Measurements from ENCODE around the gene CSRP3.

The CSRP3 gene

DNA sequence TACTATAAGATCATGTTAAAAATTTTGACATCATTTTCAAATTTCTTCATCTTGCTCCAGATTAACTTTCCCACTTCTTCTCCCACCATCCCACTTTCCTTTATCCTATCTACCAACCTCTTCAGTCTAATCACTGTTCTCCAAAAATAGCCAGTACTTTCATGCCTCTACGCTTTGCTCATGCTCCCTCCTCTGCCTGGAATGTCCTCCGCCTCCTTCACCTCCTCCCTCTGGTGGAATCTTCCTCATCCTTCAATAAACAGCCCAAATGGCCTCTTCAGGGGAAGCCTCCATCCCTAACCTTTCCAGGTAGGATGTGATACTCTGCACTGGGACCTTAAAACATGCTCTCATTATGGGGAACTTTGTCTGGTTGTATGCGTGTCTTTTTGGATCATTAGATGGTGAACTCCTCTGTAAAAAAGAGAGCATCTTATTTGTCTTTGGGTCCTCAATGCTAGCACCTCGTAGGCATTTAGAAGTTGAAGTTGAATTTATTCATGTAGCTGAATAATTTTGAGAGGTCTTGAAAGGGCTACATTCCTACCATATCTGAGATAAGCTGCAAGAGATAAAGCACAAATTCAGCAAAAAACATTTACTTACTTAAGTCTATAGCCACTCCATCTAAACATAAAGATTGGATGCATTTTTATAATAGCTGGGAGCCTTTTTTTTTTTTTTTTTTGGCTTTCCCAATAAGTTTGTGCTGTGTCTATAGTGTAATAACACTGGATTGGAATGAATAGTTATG lies 8.0 kb upstream of the CSRP3 start:
- H3K27ac Mint-ChIP-seq, result no peak overlapping the region
- H3K36me3 Mint-ChIP-seq, result no peaks in the 10 kb centered on the region
- H3K4me1 Mint-ChIP-seq, result no peaks in the 10 kb centered on the region
- H3K4me3 Mint-ChIP-seq, result no peak overlapping the region
- no peak for DNase-seq
- H3K9me3 Mint-ChIP-seq, result no peaks in the 10 kb centered on the region
- CTCF ChIA-PET, result interaction anchor here (0.6 to 0.7 kb wide), 2 partner anchors 101 to 110 kb away, joined by 3 to 7 read pairs; no protein-coding TSS in a partner anchor
- peaks cover 26% of the 10 kb centered on the region for H3K27me3 Mint-ChIP-seq

DNA sequence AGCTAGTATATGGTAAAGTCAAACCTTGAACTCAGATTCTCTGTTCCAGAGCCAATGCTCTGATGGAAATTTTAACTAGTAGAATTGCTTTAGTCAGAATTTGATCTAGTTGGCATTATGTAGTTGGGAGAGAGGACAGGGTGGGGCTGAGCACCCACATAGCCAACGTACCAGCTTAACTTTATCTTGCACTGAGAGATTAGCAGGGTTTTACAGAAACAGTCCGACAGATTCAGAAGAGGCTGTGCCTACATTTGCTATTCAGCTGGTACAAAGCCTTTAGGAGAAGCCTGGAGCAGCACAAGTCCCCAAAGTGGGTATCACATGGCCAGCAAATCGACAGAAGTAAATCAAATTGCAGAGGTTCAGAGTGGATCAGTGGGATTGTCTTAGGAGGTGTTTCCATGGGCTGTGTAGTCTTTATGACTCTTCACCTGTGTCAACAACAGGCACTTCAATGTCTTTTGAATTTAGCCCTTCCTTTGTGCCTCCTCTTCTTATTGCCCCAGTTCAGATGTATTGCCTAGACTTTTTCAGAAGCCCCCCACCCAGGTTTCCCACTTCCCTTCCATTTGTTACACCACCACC lies 7.3 kb upstream of the CSRP3 start:
- no peaks in the 10 kb centered on the region for H3K36me3 Mint-ChIP-seq
- H3K9me3 Mint-ChIP-seq, result no peaks in the 10 kb centered on the region
- H3K27me3 Mint-ChIP-seq, result peaks cover 22% of the 10 kb centered on the region
- no peak overlapping the region for H3K4me3 Mint-ChIP-seq
- CTCF ChIA-PET, result no interaction called here
- no peak overlapping the region for H3K27ac Mint-ChIP-seq
- no peak for DNase-seq
- H3K4me1 Mint-ChIP-seq, result no peaks in the 10 kb centered on the region

DNA sequence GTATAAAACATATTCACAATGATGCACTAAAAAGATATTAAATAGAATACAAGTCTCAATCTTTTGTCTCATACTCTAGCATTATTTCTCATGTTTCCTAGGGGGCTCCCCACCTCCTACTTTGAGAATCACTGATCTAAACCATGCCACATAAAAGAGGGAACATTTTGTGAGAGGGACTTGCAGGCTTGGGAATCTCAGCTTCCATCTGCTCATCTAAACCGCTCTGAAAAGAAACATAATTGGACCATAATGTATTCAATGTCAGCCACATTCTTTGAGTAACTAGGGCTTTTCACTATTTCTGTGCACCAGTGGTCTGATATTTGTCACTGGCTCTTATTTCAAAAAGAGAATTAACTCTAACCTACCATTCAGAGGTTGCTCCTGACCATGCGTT lies 6.4 kb upstream of the CSRP3 start:
- DNase-seq, result no peak
- Mint-ChIP-seq H3K36me3 (no peaks in the 10 kb centered on the region), H3K4me1 (no peaks in the 10 kb centered on the region), H3K9me3 (no peaks in the 10 kb centered on the region), H3K4me3 (no peak overlapping the region), H3K27me3 (peaks cover 18% of the 10 kb centered on the region), H3K27ac (no peak overlapping the region)
- CTCF ChIA-PET, result no interaction called here

DNA sequence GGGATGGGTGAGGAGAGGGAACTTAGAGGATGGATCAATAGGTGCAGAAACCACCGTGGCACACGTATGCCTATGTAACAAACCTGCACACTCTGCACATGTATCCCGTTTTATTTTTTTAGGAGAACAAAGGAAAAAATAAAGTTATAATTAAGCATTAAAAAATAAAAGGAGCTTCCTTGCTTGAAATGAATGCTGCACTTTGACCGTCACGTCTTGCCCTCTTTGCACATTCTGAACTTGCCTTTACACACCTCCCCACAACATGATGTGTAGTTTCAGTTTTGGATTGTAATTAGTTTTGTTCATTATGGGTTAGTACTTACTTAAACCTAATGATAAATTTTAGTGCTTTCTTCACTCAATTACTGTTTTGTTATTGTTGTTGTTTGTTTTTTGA lies 3.1 kb upstream of the CSRP3 start:
- Mint-ChIP-seq H3K4me3 (no peak overlapping the region), H3K9me3 (no peaks in the 10 kb centered on the region), H3K27me3 (peaks cover 29% of the 10 kb centered on the region)

DNA sequence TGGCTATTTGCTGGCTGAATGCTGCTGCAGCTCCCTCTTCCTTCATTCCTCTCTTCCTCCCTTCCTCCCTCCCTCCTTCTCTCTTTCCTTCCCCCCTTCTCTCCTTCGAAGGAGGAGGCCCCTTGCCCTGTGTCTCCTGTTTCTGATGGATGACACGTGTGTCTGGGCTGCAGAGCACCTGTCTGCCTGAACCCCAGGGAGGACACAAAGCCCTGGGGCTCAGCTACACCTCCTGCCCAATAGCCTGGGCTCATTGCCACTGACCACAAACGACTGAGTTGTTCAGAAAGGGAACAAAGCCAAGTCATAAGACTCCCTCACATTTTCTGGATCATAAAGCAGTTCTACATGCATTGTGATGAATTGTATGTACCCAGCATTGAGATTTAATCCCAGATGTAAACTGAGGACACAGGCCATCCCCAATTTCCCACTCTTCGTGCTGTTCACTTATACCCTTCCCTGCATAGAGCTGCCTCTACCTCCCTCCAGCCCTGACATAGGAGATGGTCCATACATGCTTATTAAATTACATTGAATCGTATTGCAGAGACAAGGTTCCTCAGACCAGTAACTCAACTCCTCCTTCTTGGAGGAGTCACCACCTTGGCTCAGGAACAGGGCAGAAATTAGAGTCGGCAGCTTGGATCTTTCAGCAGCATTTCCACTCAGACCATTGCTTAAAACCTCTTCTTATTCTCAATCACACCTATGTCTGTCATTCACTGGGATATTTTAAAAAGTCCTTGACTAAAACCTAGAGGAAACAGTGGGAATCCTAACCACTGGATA lies 1.2 kb downstream of the CSRP3 start:
- Mint-ChIP-seq H3K27me3 (peaks cover 23% of the 10 kb centered on the region), H3K4me1 (no peaks in the 10 kb centered on the region), H3K27ac (no peak overlapping the region), H3K4me3 (no peak overlapping the region), H3K36me3 (no peaks in the 10 kb centered on the region), H3K9me3 (no peaks in the 10 kb centered on the region)
- CTCF ChIA-PET, result no interaction called here
- DNase-seq, result no peak

More for the DNA sequence above, 3.1 kb upstream of the CSRP3 start:
- no peak overlapping the region for H3K27ac Mint-ChIP-seq
- no peaks in the 10 kb centered on the region for H3K36me3 Mint-ChIP-seq
- H3K4me1 Mint-ChIP-seq, result no peaks in the 10 kb centered on the region
- no peak for DNase-seq
- CTCF ChIA-PET, result no interaction called here

DNA sequence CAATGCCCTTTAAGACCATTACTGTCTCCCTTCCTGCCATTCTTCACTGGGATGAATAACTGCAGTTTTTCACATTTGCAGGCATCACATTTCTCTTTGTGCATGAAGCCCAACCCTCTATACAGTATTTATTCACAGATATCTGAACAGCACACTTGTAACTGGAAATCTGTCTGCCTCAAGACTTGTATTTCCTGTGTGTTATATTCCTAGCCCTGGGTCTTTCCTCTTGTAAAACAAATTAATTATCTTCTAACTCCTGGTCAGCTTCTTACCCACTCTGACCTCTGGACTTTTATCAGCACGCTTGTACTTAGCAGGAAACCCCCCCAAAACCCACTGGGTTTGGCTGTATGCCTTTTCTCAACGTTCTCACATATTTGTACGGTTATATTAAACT lies 2.0 kb downstream of the CSRP3 start:
- DNase-seq, result no peak
- Mint-ChIP-seq H3K27ac (no peak overlapping the region), H3K4me1 (no peaks in the 10 kb centered on the region), H3K9me3 (no peaks in the 10 kb centered on the region), H3K36me3 (no peaks in the 10 kb centered on the region), H3K27me3 (peaks cover 23% of the 10 kb centered on the region), H3K4me3 (no peak overlapping the region)
- CTCF ChIA-PET, result interaction anchor here (0.7 kb wide), 1 partner anchor 53 kb away, joined by 4 read pairs; no protein-coding TSS in a partner anchor

DNA sequence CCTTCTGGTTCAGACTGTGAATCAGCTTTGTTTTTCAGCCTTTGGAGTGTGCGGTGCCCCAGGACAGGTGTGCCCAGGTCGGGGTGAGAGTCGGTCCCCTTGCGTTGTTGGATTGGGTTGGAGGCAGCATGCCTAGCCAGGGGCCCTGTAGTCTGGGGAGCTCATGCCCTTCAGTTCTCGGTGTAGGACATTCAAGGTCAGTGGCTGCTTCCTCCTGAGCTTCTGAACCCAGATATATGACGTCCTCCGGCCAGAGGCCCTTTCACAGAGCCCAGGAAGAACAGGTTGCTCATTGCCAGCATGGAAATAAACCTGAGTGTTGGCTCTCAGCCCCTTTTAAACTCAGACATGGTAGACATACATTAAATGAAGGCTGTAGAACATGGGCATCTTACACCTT lies 2.7 kb downstream of the CSRP3 start:
- no peak overlapping the region for H3K27ac Mint-ChIP-seq
- CTCF ChIA-PET, result interaction anchor here (0.7 to 1.1 kb wide), 2 partner anchors 52 to 128 kb away, joined by 3 to 4 read pairs; no protein-coding TSS in a partner anchor
- no peaks in the 10 kb centered on the region for H3K4me1 Mint-ChIP-seq
- no peak for DNase-seq
- H3K36me3 Mint-ChIP-seq, result no peaks in the 10 kb centered on the region
- H3K9me3 Mint-ChIP-seq, result no peaks in the 10 kb centered on the region
- H3K27me3 Mint-ChIP-seq, result peaks cover 23% of the 10 kb centered on the region
- H3K4me3 Mint-ChIP-seq, result no peak overlapping the region

DNA sequence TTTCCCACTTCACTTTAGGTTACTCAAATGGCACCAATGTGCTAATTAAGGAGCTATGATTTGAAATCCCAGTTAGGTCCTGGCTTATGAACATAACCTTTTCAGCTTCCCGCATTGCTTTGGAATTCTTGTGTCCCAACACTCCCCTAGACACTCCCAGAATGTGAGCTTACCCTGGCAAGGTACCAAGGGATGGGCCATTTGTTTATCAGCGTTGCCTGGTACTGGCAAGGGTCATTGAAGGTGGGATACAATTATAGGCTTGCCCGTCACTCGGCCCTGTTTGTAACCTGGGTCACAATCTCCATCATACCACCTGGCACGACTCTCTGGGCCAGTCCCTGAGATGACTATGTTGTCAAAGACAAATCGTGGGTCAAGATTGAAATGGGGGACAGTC lies 5.4 kb downstream of the CSRP3 start:
- H3K4me3 Mint-ChIP-seq, result no peak overlapping the region
- CTCF ChIA-PET, result no interaction called here
- H3K9me3 Mint-ChIP-seq, result no peaks in the 10 kb centered on the region
- no peaks in the 10 kb centered on the region for H3K4me1 Mint-ChIP-seq
- H3K27me3 Mint-ChIP-seq, result peaks cover 16% of the 10 kb centered on the region
- H3K27ac Mint-ChIP-seq, result no peak overlapping the region
- DNase-seq, result no peak
- H3K36me3 Mint-ChIP-seq, result no peaks in the 10 kb centered on the region

DNA sequence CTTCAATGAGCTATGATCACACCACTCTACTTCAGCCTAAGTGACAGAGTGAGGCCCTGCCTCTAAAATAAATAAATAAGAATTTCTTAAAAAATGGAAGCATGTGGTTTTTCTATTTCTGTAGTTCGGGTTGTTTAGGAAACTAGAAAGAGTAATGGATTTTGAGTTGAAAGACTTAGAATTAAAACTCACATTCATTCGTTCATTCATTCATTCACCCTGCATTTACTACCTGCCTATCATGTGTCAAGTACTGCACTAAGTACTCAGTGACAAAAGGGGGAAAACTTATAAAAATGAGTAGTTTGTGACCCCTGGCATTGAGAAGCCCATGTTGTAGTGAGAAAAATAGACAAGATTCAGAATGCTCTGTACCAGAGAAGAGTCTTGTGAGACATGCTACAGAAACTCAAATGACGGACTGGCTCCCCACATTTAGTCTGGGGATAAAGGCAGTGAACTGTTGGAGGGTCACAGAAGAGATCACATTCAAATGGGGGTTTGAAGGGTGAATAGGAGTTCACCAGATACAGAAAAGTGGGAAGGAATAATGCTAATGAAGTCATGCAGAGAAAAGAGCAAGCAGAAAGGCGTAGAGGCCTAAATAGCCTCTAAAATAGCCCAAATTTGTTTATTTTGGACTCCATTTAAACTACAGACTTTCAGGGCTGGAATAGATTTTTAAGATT lies 7.0 kb downstream of the CSRP3 start:
- CTCF ChIA-PET, result no interaction called here
- H3K27me3 Mint-ChIP-seq, result peaks cover 10% of the 10 kb centered on the region
- no peaks in the 10 kb centered on the region for H3K36me3 Mint-ChIP-seq
- H3K4me3 Mint-ChIP-seq, result no peak overlapping the region
- no peak for DNase-seq
- H3K9me3 Mint-ChIP-seq, result no peaks in the 10 kb centered on the region
- H3K4me1 Mint-ChIP-seq, result no peaks in the 10 kb centered on the region
- no peak overlapping the region for H3K27ac Mint-ChIP-seq

DNA sequence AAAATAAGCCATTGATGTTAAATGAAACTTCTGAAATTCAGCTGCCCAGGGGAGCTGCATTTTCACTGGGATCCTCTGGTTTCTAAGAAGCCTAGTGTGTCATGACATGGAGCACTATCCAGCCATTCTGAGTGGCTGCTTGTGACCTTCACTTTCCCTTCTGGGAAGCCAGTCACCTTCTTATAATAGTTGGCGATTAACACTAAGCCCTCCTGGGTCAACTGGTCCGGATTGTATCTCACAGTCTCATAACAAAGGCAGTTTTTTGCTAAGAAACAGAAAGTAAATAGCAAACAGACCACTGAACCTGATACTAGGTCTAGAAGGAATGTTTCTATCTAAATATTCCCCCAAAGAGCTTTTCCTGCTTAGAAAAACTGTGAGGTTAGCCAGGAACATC lies 7.9 kb downstream of the CSRP3 start:
- no peaks in the 10 kb centered on the region for H3K9me3 Mint-ChIP-seq
- no peaks in the 10 kb centered on the region for H3K36me3 Mint-ChIP-seq
- H3K27ac Mint-ChIP-seq, result no peak overlapping the region
- no peak for DNase-seq
- H3K4me1 Mint-ChIP-seq, result no peaks in the 10 kb centered on the region
- H3K27me3 Mint-ChIP-seq, result peaks cover 8% of the 10 kb centered on the region
- CTCF ChIA-PET, result no interaction called here
- H3K4me3 Mint-ChIP-seq, result no peak overlapping the region

DNA sequence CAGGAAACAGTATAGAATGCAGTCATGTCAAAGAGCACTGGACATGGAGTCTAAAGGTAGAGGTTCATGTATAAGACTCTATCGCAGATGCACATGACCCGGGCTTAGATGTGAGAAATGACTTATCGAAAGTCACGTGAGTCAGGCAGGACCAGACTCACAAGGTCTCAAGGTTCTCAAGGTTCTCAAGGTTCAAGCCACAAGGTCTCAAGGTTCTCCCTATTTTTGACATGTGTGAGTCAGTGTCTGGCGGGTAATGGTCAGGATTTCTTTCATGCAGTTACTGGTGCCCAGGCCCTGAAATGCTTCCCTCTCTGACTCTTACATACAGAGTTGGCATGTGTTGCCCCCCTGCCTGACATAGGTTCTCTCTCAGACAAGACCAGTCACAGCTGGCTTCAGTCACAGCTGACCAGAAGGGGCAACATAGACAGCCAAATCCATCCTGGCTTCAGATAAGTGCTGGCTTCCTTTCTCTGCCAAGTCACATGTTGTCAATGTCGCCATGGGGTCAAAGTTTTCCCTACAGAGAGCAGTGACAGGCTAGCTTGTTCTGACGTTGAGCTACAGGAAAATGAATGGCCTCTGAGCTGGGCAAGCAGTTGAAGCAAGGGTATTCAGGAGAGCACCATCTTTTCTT lies 10.1 kb downstream of the CSRP3 start:
- Mint-ChIP-seq H3K36me3 (no peaks in the 10 kb centered on the region), H3K4me3 (no peak overlapping the region), H3K27me3 (peaks cover 3% of the 10 kb centered on the region), H3K4me1 (no peaks in the 10 kb centered on the region), H3K27ac (no peak overlapping the region), H3K9me3 (no peaks in the 10 kb centered on the region)
- DNase-seq, result no peak
- CTCF ChIA-PET, result no interaction called here

DNA sequence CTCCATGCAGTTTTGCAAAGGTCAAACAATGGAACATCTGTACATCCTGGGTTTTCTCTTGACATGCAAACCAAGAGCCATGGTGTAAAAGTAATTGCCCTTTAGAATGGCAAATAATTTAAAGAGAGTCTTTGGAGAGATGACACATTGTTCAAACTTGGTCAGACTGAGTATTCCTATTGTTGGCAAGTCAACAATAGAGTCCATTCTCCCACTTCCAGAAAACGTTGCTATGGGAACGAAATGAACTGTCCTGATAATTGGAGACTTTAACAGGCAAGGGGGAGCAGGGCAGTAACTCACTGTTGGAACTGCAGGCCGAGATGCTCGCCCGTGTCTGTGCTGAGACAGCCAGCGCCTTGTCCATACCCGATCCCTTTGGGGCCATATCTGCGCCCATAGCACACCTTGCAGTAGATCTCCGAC lies 13.9 kb downstream of the CSRP3 start:
- Mint-ChIP-seq H3K4me3 (no peak overlapping the region), H3K27me3 (peaks cover 3% of the 10 kb centered on the region), H3K36me3 (no peaks in the 10 kb centered on the region), H3K27ac (no peak overlapping the region), H3K4me1 (no peaks in the 10 kb centered on the region), H3K9me3 (no peaks in the 10 kb centered on the region)
- CTCF ChIA-PET, result no interaction called here
- no peak for DNase-seq

DNA sequence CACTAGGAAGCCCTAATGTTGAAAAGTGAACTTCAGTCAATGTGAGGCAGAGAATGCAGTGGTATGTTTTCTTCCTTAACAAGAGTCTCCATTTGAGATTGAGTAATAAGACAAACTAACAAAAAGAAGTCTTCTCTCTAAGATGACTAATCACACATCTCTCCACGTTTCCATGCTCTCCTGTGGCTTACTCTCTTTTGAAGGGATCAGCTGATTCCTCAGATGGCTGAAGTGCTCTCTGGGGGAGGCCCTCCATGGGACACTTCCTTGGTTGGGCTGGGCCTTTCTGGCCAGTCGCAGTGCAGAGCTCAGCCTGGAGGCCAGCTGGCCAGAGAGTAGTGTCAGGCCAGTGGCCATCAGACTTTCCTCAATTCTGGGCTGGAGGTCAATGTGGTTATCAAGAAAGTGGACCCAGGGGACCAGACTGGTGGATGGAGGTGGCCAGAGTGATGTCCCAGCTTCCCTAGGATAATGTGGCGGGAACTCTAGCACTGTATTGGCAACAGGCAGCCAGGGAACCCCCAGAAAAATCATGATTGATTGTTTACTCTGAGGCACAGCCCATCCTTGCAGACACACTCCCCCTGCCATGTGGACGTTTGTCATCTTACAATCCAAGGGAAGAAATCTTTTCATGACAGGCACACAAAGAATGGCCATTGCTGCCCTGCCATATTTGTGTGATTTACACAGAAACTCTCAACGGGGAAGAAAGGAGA lies 14.5 kb downstream of the CSRP3 start:
- Mint-ChIP-seq H3K36me3 (no peaks in the 10 kb centered on the region), H3K4me1 (no peaks in the 10 kb centered on the region), H3K4me3 (no peak overlapping the region), H3K27me3 (peaks cover 3% of the 10 kb centered on the region), H3K27ac (no peak overlapping the region), H3K9me3 (no peaks in the 10 kb centered on the region)
- DNase-seq, result no peak
- CTCF ChIA-PET, result no interaction called here
